ENCODE measurements around the gene APOBEC3F.
"Not testable (repeated sequence)": the region's sequence is repeated elsewhere in the genome, so short reads cannot be mapped to it uniquely, and the experiment has no call there.

The APOBEC3F gene

GRCh38 chr22:39073981-39074380 lies 33.3 kb downstream of the APOBEC3F start:
- DNase-seq (ENCODE audit: low spot score) = no peak

- not testable (repeated sequence) for DNase-seq (ENCODE audit: low spot score)
These were observed 35.7 kb downstream of the APOBEC3F start for GRCh38 chr22:39076155-39077025.

GRCh38 chr22:39077026-39077840 lies 36.6 kb downstream of the APOBEC3F start, which contains the start of gene APOBEC3G:
APOBEC3G (plus strand) TSS chr22:39077275; CDS start chr22:39077362, 87 bp downstream.
- DNase-seq (ENCODE audit: low spot score) = peak; percentile 16

- not testable (repeated sequence) for DNase-seq (ENCODE audit: low spot score)
These were observed 37.2 kb downstream of the APOBEC3F start for GRCh38 chr22:39077912-39078311.

GRCh38 chr22:39078329-39078728 lies 37.7 kb downstream of the APOBEC3F start:
- DNase-seq (ENCODE audit: low spot score) = no peak

- not testable (repeated sequence) for DNase-seq (ENCODE audit: low spot score)
These were observed 38.5 kb downstream of the APOBEC3F start for GRCh38 chr22:39079054-39079637.

GRCh38 chr22:39080052-39080762 lies 39.5 kb downstream of the APOBEC3F start:
- no peak for DNase-seq (ENCODE audit: low spot score)

- DNase-seq (ENCODE audit: low spot score) = no peak
These were observed 40.4 kb downstream of the APOBEC3F start for GRCh38 chr22:39081016-39081415.

GRCh38 chr22:39081598-39081997 lies 40.9 kb downstream of the APOBEC3F start:
- no peak for DNase-seq (ENCODE audit: low spot score)

GRCh38 chr22:39083212-39084165 lies 42.8 kb downstream of the APOBEC3F start:
- DNase-seq (ENCODE audit: low spot score) = no peak

GRCh38 chr22:39084666-39085065 lies 44.0 kb downstream of the APOBEC3F start:
- DNase-seq (ENCODE audit: low spot score) = no peak

- DNase-seq (ENCODE audit: low spot score) = no peak
These were observed 46.4 kb downstream of the APOBEC3F start for GRCh38 chr22:39087098-39087497.

- DNase-seq (ENCODE audit: low spot score) = no peak
These were observed 47.4 kb downstream of the APOBEC3F start for GRCh38 chr22:39087881-39088684.

- DNase-seq (ENCODE audit: low spot score) = no peak
These were observed 48.0 kb downstream of the APOBEC3F start for GRCh38 chr22:39088685-39089032.

GRCh38 chr22:39089928-39090327 lies 49.3 kb downstream of the APOBEC3F start:
- DNase-seq (ENCODE audit: low spot score) = no peak

- peak; percentile 13 for DNase-seq (ENCODE audit: low spot score)
These were observed 49.9 kb downstream of the APOBEC3F start for GRCh38 chr22:39090426-39091064.

- DNase-seq (ENCODE audit: low spot score) = no peak
These were observed 50.7 kb downstream of the APOBEC3F start for GRCh38 chr22:39091126-39092081.

Measured in LoVo (cell line).